ENCODE results near the gene PLK5.

The PLK5 gene

DNA sequence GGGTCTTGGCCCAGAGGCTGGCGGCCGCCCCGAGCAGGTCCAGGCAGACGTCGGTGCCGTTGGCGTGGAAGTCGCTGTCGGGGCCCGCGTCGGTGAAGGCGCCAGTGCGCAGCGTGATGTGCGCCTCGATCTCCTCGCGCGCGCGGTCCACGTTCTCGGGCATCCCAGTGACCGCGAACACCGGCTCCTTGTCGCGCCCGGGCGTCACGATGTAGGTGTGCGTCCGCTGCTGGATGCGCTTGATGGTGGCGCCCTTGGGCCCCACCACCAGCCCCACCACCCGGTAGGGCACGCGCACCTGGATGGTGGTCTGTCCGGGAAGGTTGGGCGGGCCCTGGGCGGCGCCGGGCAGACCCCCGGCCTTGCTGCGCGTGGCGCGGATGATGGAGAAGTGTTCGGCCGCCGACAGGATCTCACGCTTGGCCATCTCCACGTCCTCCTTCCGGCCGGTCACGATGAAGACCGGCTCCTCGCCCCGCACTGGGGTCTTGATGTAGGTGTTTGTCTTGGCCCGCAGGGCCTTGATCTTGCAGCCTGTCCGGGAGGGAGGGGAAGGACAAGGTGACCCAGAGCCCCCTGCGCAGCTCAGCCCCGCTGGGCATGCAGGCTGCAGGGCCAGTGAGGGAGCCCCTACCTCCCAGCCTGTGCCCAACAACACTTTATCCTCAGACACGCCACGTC lies 32.7 kb downstream of the PLK5 start:
- TF ChIP-seq, protein P1, sequence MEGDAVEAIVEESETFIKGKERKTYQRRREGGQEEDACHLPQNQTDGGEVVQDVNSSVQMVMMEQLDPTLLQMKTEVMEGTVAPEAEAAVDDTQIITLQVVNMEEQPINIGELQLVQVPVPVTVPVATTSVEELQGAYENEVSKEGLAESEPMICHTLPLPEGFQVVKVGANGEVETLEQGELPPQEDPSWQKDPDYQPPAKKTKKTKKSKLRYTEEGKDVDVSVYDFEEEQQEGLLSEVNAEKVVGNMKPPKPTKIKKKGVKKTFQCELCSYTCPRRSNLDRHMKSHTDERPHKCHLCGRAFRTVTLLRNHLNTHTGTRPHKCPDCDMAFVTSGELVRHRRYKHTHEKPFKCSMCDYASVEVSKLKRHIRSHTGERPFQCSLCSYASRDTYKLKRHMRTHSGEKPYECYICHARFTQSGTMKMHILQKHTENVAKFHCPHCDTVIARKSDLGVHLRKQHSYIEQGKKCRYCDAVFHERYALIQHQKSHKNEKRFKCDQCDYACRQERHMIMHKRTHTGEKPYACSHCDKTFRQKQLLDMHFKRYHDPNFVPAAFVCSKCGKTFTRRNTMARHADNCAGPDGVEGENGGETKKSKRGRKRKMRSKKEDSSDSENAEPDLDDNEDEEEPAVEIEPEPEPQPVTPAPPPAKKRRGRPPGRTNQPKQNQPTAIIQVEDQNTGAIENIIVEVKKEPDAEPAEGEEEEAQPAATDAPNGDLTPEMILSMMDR (IDR thresholded peaks at IDR 0.05; ENCODE audit: low read depth, low read length, missing control alignments), result no peak
- DNase-seq (ENCODE audit: low read depth), result no peak
- H3K4me3 ChIP-seq (ENCODE audit: low read depth, low read length), result no peak overlapping the region

DNA sequence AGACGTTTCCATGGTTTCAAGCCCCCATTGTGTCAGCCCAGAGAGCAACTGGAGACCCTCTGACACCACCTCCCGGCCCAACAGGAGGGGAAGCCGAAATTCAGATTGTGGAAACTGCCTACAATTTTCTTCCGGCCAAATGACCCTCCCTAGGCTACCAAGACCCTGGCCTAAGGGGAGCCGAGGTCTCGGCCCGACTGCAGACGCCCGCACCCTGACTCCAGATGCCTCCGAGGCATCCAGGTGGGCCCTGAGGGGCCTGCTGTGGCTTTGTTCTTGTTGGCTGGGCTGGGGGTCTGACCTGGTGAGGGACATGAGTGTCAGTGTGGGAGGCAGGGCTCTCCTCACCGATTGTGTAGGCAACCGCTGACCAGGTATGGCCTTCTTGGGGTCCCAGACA lies 34.7 kb downstream of the PLK5 start:
- TF ChIP-seq, protein P1 (IDR thresholded peaks at IDR 0.05; ENCODE audit: low read depth, low read length, missing control alignments), result no peak
- no peak for DNase-seq (ENCODE audit: low read depth)

DNA sequence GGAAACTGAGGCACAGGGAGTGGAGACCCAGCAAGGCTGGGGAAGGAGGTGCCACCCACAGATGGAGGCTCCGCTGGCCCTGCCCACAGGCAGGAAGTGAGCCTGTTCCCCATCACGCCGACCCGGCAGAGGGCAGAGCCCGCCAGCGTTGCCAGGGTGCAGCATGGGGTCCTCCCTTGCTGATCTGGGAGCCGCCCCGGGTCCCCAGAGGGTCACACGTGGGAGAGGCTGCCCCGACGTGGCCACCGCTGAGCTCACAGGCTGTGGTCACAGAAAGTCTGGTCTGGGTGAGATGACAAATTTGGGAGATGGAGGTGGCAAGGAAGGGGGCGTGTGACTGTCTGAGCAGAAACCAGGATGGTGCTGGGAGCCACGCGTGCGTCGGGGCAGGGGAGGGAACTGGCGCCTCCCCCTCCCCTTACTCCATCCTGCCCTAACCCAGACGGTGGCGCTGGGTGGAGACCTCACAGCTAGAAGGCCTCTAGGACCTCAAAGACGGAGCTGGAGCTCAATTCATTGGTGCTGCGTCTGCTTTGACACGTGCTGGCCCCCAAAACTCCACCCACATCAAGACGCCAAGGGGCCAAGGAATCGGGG lies 36.5 kb downstream of the PLK5 start:
- TF ChIP-seq, protein P1 (IDR thresholded peaks at IDR 0.05; ENCODE audit: low read depth, low read length, missing control alignments), result no peak
- no peak overlapping the region for H3K4me3 ChIP-seq (ENCODE audit: low read depth, low read length)
- no peak for DNase-seq (ENCODE audit: low read depth)

More for the DNA sequence above, 34.7 kb downstream of the PLK5 start:
- no peak overlapping the region for H3K4me3 ChIP-seq (ENCODE audit: low read depth, low read length)

DNA sequence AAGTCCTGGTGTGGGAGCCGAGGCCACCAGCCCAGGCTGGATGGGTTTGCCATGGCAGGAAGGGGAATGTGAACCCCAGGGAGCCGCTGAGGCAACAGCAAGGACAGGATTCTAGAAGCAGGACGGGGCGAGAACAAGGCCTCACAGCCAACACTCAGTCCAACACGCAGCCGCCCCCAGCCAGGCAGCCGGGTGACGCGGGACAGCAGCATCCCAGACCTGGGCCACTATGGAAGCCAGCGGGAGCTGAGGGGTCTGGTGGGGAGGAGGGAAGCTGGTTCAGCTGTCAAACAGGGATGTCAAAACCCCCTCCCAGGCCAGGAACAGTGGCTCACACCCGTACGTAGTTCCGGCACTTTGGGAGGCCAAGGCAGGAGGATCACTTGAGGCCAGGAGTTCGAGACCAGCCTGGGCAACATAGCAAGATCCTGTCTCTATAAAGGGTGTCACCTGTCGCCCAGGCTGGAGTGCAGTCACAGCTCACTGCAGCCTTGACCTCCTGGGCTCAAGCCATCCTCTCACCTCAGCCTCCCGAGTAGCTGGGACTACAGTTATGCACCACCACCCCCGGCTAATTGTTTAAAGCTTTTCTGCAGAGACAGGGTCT lies 37.5 kb downstream of the PLK5 start:
- H3K4me3 ChIP-seq (ENCODE audit: low read depth, low read length), result no peak overlapping the region
- no peak for DNase-seq (ENCODE audit: low read depth)
- TF ChIP-seq, protein P1 (IDR thresholded peaks at IDR 0.05; ENCODE audit: low read depth, low read length, missing control alignments), result no peak

DNA sequence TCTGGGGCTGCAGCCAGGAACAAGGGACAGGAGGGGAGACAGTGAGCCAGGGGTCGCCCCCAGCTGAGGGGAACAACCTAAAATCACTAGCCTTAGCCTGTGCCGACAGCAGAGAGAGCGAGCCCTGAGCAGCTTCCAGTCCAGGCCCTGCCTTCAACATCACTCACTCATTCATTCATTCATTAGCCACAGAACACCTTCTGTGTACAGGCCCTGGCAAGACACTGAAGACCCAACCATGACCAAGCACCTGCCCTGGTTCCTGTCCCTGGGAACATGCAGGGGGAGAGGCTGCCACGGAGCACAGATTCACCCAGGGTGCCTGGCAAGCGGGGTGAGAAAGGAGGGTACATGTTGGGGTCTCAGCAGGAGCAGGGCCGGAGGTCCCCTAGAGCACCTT lies 39.4 kb downstream of the PLK5 start:
- TF ChIP-seq, protein P1 (IDR thresholded peaks at IDR 0.05; ENCODE audit: low read depth, low read length, missing control alignments), result no peak
- H3K4me3 ChIP-seq (ENCODE audit: low read depth, low read length), result no peak overlapping the region
- no peak for DNase-seq (ENCODE audit: low read depth)

DNA sequence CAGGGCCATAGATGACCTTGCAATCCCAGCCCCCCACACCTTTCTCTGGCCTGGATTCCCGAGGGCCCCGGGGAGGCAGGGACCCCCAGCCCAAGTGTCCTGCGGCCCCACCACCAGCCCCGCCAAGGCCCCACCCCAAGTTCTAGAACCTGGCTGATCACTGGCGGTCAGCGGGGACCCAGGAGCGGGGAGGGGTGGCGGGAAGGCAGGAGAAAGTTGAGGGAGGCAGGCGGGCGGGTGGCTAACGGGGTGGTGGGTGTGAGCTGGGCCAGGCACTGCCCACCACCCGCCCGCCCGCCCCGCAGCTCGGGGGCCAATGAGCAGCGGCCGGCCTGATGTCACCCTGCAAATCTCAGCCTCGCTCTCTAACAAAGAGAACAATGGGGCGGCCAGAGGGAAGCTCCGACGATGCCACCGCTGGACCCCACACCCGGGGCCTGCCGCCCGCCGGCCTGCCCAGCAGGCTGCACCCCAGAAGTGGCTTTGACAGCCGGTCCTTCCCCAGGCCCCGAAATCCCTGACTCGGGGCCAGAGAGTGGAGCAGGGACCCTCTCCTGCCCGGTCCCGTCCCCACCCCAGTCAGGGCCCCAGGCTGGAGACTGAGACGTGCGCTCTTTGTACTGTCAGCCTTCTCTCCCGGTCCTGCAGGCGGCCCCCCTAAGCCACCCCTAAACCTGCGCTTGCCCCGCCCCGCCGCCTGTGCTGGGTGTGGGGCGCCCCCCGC lies 42.7 kb downstream of the PLK5 start:
- DNase-seq (ENCODE audit: low read depth), result no peak
- TF ChIP-seq, protein P1 (IDR thresholded peaks at IDR 0.05; ENCODE audit: low read depth, low read length, missing control alignments), result no peak
- no peak overlapping the region for H3K4me3 ChIP-seq (ENCODE audit: low read depth, low read length)

All from GM12864 (cell line).